HG02852 (cell line): ENCODE measurements around the gene PLCD3.

ENCODE experiments used
- ATAC-seq: cut with Tn5 transposase; IDR thresholded peaks from one replicate; pipeline ENCODE4 v1.9.1; 2021; ENCODE audit warnings: mild to moderate bottlenecking, moderate library complexity; ENCODE audit not compliant: unreplicated experiment

PLCD3 gene

DNA sequence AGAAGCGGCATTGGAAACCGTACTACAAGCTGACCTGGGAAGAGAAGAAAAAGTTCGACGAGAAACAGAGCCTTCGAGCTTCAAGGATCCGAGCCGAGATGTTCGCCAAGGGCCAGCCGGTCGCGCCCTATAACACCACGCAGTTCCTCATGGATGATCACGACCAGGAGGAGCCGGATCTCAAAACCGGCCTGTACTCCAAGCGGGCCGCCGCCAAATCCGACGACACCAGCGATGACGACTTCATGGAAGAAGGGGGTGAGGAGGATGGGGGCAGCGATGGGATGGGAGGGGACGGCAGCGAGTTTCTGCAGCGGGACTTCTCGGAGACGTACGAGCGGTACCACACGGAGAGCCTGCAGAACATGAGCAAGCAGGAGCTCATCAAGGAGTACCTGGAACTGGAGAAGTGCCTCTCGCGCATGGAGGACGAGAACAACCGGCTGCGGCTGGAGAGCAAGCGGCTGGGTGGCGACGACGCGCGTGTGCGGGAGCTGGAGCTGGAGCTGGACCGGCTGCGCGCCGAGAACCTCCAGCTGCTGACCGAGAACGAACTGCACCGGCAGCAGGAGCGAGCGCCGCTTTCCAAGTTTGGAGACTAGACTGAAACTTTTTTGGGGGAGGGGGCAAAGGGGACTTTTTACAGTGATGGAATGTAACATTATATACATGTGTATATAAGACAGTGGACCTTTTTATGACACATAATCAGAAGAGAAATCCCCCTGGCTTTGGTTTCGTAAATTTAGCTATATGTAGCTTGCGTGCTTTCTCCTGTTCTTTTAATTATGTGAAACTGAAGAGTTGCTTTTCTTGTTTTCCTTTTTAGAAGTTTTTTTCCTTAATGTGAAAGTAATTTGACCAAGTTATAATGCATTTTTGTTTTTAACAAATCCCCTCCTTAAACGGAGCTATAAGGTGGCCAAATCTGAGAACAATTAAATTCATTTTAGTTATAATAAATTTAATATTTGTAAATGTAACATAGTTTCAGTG, 17.7 kb upstream of the PLCD3 start:
- no peak for ATAC-seq

DNA sequence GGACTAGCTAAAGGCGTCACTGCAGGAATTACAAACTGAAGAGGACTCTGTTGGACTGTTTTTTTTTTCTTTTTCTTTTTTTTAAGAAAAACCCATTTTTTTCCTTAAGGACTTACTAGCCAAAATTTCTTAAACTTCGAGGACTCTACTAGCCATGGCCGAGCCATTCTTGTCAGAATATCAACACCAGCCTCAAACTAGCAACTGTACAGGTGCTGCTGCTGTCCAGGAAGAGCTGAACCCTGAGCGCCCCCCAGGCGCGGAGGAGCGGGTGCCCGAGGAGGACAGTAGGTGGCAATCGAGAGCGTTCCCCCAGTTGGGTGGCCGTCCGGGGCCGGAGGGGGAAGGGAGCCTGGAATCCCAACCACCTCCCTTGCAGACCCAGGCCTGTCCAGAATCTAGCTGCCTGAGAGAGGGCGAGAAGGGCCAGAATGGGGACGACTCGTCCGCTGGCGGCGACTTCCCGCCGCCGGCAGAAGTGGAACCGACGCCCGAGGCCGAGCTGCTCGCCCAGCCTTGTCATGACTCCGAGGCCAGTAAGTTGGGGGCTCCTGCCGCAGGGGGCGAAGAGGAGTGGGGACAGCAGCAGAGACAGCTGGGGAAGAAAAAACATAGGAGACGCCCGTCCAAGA, 16.8 kb upstream of the PLCD3 start:
- ATAC-seq = peak; percentile 25

DNA sequence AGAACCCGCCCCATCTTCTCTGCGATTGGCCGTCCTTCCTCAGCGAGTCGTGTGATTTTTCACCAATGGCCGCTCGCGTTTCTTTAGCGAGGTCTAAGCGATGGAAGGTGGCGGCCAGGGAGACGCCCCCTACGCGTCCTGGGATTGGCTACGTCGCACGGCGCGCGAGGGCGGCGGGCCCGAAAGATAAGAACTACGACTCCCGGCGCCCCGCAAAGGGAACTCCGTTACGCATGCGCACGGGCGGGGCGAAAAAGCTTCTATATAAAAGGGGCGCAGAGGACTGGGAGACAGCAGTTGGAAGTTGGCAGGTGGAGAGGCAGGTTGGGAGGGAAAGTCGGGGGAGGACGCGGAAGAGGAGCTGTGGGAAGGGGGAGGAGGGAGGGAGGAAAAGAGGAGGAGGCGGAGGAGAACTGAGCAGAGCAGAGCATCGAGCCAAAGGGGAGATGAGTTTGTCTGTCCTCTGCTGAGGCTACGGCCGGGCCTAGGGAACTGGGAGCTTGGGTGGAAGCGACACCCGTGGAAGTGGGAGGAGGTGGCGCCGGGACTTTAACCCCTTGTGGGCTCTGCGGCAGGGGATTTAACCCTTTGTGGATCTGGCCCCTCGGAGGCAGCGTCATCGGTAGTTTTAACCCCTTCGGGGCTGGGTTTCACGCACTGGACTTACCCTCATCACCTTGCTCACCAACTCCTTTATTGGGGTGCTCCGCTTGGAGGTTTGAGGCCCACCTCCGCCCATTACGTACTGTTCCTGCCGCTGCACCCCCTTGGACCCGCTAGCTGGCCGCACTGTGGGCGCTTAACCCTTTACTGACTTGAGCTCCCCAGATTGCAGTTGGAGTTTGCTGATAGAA, 16.1 kb upstream of the PLCD3 start, which contains the start of gene HEXIM1:
HEXIM1 (plus strand) TSS at position 293 of the 854 bp plus-strand sequence. CDS start 716 bp downstream, outside the sequence.
- ATAC-seq = peak; percentile 53

DNA sequence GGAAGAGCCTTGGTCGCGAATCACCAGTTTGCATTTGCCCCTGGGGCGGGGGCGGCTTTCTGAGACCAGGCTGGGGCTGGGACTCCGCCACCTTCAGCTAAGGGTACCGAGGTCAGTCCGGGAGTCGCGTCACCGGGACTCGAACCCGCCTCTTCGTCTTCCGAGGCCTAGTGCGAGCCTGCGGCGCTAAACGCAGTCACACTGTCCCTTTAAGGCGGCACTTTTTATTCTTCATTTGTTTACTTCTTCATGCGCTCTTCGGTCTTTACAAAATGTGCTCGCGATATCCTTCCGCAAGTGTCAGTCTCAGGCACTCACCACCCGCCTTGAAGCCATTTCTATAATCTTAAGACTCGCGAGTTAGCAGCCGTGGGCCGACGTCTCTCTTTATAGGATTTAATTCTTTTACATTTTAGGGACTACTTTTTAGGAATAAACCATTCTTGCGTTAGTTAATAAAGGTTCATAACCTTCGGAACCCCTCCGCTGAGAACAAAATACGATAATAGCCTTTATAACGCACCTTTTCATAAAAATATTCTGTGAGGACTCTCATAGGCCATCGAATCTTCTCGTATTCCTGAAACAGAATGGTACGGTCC, 15.4 kb upstream of the PLCD3 start:
- no peak for ATAC-seq

DNA sequence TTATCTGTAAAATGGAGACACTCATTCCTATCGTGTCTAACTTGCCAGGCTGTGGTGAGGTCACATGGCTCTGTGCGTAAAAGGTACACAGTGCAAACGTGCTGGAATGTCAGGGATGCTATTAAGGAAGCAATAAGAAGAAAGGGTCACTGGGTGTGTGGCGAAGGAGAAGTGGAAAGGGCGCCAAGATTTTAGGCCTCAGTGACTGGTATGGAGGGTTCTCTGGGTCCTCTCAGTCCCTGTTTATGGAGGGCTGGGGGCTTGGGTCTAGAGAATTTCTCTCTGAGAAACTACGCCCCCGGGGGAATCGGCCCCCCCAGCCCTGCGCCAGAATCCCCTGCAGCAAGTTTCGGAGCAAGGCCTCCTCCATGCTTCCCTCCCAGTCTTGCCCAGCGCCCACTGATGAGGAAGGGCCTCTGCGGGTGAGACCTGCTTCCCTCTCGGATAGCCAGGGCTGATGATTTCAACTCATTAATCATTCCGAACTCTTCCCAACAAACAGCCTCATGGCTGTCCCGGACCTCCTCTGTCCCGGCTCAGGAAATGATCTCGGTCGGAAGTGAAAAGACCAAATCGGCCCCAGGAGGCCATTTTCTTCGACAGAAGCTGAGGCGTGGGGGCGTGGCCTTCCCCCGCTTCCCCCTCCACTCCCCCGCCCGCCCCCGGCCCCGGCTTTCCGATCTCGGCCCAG, 14.7 kb upstream of the PLCD3 start:
- ATAC-seq = no peak

DNA sequence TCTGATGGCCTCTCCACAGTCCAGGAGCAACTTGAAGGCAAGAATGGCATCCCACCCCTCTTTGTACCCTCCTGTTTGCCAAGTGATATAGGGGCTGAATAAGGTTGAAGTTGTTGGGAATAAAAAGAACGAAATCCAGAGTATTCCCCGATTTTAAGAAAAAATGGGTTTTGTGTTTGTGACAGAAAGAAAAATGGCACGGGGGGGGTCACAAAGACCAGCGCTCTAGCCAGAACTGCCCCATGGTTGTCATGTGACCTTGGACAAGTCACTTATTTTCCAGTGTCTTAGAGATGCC, 14.2 kb upstream of the PLCD3 start:
- no peak for ATAC-seq

DNA sequence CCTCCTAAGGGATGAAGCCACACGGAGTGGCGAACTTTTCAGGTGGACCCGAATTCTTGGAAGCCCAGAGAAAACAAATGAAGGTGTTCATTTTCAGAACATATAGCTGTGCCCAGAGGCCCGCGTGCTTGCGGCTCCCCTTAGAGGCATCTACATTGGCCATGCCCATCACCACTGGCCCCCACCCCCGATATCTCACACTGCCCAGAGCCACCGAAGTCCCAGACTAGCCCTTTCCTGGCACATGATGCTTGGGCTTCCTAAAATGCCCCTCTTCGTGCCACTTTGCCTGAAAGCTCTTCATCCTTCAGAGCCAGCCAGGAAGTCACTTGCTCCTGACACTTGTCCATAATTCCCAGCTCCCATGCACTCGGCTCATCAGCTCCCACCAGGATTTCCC, 13.9 kb upstream of the PLCD3 start:
- no peak for ATAC-seq

DNA sequence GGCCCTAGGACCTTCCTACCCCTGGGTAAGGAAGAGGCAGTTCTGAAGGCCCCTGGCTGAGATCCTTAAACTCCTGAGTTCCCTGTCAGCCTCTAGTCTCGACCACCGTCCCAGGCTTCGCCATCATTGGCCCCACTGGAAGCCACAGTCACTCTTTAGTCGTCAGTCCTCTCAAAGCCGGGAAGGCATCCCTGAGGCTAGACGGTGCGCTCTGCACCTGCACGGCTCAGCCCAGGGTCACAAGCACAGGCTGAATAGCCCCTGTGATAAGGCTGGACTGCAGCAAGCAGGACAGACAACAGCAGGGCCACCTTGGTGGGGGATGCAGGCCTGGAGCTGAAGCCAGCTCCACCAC, 12.7 kb upstream of the PLCD3 start:
- no peak for ATAC-seq

DNA sequence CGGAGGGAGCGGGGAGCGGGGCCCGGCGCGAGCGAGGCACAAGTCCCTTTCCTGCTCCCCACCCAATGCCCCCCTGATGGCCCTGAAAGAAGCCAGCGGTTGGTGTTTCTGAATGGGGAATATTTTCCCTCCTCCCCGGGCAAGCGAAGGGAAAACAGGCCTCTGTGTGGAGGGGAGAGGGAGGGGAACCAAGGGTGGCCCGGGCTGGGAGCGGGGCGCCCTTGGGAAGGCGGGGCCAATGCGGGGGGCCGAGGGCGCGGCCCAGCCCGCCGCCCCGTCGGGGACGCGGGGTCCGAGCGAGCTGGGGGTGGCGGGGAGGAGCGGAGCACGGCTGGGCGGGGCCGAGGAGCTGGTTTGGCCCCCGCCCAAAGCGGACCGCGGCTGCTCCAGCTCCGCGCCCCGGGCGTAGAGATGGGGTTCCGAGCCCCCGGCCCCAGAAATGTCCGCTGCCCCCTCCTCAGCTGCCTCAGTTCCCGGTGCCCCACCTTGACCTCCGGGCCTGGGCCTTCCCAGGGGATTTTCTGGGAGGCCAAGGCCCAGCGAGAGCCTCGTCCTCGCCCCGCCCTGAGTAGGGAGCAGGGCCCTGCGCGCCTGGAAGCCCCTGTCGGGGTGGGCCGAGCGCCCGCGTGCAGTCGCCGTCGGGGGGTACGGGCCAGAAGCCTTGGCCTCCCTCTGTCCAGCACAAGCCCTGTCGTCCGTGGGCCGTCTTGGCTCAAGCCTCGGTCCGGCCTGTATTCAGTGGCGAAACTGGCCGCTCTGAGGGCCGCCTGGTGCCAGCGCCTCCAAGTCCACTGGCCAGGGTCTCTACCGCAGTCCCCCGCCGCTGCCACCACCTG, 12.1 kb upstream of the PLCD3 start:
- no peak for ATAC-seq

DNA sequence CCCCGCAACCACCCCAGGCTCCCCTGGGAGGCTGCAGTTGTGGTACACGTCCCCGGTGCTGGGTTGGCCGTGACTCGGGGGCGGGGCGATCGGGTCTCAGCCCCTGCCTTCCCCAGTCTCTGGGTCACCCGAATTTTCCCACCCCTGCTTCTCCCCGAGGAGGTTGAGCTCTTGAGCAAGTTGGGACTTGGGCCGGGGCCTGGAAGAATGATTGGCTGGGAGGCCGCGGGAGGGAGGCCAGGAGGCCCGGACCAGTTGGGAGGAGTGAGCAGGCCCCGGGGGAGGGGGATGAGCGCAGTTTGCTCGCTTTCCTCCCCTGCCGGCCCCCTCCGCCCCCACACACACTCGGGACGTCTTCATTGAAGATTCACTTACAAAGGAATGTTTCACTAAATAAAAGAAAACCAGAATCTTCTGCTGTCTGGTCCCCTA, 11.5 kb upstream of the PLCD3 start:
- ATAC-seq = no peak

DNA sequence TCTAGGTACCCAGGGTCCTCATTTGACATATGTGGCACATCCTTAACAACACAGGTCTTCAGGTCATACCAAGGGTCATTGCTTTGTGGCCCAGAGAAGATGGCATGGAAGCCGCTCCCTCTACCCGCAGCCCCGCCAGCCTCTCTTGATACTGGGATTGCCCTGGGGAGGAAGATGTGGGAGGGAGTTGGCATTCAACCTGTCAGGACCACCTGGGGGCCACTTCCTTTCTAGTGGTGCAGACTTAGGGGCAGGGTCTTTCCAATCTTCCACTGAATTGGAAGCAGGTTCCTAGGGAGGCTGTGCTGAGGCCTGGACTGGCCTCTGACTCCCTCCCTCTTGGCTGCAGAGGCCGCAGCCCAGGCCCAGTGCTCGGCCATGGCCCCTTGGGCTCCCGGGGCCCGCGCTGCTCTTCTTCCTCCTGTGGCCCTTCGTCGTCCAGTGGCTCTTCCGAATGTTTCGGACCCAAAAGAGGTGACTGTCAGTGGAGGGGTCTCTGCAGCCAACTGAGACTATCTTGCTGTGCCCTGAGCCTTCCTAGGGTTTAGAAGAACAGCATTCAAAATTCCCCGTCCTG, 10.9 kb upstream of the PLCD3 start:
- ATAC-seq = no peak

DNA sequence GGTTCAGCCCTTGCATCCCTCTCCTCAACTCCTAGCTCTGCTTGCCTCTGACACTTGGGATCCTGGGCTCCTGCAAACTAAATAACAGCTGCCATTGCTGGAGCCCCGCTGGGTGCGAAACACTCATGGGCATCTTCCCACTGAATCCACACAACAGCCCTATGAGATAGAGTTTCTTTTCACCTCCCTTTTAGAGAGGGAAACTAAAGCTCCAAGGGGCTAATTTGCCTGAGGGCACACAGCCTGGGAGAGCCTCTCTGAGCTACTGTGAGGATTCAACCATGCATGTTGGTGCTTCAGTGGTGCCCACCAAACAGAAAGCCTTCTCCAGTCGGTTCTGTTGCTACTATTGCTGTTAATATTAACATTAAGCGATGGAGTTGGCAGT, 7.2 kb upstream of the PLCD3 start:
- no peak for ATAC-seq

DNA sequence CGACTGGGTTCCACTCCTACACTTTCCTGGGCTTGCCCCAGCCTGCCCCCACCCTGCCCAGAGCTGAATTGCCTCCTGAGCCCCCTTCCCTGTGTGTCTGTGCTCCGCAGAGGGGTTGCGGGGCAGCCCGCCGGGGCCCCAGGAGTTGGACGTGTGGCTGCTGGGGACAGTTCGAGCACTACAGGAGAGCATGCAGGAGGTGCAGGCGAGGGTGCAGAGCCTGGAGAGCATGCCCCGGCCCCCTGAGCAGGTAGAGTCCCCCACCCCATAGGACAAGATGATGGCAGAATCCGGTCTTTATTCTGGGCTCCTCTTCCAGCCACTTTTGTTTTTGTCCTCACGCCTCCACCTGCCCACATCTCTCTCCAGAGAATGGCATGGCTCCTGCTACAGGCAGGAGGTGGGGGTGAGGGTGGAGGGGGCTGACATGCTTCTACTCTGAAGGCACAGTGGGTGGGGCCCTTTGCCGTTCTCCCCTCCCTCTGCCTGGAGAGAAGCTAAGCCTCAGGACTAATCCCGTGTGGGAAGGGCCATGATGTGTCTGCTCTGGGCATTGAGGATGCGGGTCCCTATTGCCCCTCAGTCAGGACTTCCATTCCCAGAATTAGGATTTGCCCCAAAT, 6.7 kb upstream of the PLCD3 start:
- ATAC-seq = no peak

DNA sequence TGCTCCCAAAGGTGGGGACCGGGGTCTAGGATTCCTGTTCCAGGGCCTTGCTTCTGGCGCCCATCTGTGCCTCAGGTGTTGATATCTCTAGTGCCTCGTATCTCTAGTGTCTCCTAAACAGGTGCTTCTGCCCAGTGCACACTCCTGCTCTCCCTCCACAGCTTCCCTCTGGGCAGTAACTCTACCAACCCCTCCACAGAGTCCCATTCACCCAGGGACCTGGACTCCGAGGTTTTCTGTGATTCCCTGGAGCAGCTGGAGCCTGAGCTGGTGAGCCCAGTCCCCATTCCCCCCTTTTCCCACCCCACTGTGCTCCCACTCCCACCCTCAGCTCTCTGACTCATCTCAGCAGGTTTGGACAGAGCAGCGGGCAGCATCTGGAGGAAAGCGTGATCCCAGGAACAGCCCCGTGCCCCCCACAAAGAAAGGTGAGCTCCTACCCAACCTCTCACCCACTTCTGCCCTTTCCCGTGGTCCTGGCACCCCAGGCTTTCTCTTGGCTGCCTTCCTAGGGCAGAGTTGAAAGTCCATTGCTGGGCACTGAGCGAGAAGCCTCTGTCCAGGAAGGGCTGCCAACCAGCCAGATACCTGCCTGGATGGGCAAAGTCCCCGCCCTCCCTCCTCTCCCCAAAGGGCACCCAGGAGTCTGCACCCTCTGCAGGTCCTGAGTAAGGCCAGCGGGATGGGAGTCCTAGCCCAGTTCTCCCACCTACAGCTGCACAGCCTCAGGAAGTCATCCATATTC, 5.4 kb upstream of the PLCD3 start:
- no peak for ATAC-seq

DNA sequence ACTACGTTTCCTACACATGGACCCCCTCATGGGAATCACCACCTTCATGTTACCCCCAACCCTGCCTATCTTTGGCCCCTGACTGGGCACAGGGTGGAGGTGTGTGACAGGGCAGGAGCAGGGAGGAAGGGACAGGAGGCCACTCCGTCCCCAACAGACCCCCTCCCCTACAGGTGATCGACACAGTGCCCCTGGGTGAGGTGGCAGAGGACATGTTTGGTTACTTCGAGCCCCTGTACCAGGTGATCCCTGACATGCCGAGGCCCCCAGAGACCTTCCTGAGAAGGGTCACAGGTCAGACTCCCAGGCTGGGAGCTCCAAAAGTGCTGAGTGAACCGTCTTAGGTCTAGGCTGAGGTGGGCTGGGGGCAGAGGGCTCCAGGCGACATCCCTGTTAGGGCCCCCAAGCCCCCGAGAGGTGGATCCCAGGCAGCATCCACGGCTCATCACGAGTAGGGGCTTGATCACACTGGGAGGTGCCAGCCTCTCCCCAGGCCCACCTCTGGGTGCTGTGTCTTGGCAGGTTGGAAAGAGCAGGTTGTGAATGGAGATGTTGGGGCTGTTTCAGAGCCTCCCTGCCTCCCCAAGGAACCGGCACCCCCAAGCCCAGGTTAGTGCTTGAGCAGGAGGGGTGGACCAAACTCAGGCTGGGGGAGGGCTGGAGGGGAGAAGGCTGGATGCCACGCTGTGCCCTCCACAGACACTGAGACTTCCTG, 4.7 kb upstream of the PLCD3 start:
- ATAC-seq = no peak

DNA sequence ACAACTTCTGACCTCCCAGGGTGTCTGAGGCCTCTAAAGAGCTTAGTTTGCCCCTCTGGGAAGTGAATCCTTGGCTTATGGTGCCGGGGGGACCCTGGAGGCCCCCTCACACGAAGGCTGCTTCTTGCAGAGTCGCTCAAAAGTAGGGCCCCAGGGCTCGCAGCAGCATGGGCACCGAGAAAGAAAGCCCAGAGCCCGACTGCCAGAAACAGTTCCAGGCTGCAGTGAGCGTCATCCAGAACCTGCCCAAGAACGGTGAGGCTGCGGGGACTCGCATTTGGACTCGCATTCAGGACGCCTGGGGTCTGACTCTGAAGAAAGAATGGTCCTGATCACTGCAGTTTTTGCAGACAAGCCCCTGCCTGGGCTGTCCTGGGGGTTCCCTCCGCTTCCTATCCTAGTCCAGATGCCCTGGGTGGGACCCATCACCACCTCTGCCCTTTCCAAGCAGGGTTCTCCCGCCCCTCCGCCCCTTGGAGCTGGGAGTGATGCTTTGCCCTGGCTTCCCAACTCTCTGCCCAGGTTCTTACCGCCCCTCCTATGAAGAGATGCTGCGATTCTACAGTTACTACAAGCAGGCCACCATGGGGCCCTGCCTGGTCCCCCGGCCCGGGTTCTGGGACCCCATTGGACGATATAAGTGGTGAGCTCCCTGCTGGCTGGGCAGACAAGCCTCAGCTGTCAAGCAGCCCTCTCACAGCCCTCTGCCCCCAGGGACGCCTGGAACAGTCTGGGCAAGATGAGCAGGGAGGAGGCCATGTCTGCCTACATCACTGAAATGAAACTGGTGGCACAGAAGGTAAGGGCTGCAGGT, 3.9 kb upstream of the PLCD3 start:
- no peak for ATAC-seq
